IMR-90 (cell line): ENCODE measurements around the gene AP3B1. TPM values are rescaled to one million over a fixed set of nuclear protein-coding genes. Genes with fewer than 3 reads are reported as not detected.

Source experiments
- ATAC-seq: fragments of 200-7000 bp; cut with Tn5 transposase; 2 replicates; pipeline ENCODE4 v1.9.1; 2020; ENCODE audit warnings: low read depth, mild to moderate bottlenecking, moderate library complexity
- BruUV-seq: library from RNA; stranded (reverse); fragments of 400-500 nt; replicated peaks from 2 replicates; lab custom pipeline; 2021; lab: Mats Ljungman, UMichigan
- CTCF ChIA-PET: fragments of 300-600 bp; formaldehyde crosslinking; extraction: SDS; loops from one replicate; lab custom pipeline; 2021; ENCODE audit warnings: antibody characterized with exemption; lab: Yijun Ruan, JAX
- POLR2A ChIA-PET: fragments of 300-600 bp; sonication (Branson Sonifier 250); formaldehyde crosslinking; loops from one replicate; lab custom pipeline; 2022; ENCODE audit warnings: antibody characterized with exemption; ENCODE audit not compliant: unreplicated experiment; lab: Charles Lee
- DNase-seq: peaks from one replicate; pipeline ENCODE4 v3.0.0; 2013
- H2AFZ ChIP-seq: replicated peaks from 2 replicates; pipeline ENCODE3; 2013; ENCODE audit warnings: low read length, mild to moderate bottlenecking; ENCODE audit not compliant: poor library complexity
- H2AK5ac ChIP-seq: 2 replicates; pipeline ENCODE4 v1.6.1; 2013; ENCODE audit warnings: low read depth, low read length, inconsistent platforms
- H2AK9ac ChIP-seq: replicated peaks from 2 replicates; pipeline ENCODE3; 2013; ENCODE audit warnings: mild to moderate bottlenecking, low read depth, low read length, moderate library complexity; ENCODE audit not compliant: poor library complexity
- H2BK120ac ChIP-seq: 2 replicates; pipeline ENCODE4 v1.6.1; 2013; ENCODE audit warnings: low read depth, low read length, inconsistent platforms
- H2BK15ac ChIP-seq: 3 replicates; pipeline ENCODE4 v1.6.1; 2013; ENCODE audit warnings: low read depth, low read length, inconsistent platforms
- H2BK20ac ChIP-seq: 2 replicates; pipeline ENCODE4 v1.6.1; 2013; ENCODE audit warnings: low read depth, mild to moderate bottlenecking, inconsistent platforms, low read length, moderate library complexity
- H2BK5ac ChIP-seq: 2 replicates; pipeline ENCODE4 v1.6.1; 2013; ENCODE audit warnings: mild to moderate bottlenecking, low read depth, low read length, inconsistent platforms; ENCODE audit not compliant: poor library complexity, severe bottlenecking
- H3K14ac ChIP-seq: replicated peaks from 2 replicates; pipeline ENCODE4 v1.6.1; 2013; ENCODE audit warnings: low read depth, low read length, inconsistent platforms
- H3K18ac ChIP-seq: 2 replicates; pipeline ENCODE4 v1.6.1; 2013; ENCODE audit warnings: low read depth, low read length, control low read depth
- H3K23ac ChIP-seq: 2 replicates; pipeline ENCODE4 v1.6.1; 2013; ENCODE audit warnings: low read depth, low read length, inconsistent platforms
- H3K27ac ChIP-seq: 2 replicates; pipeline ENCODE4 v1.5.1; 2013; ENCODE audit warnings: mild to moderate bottlenecking, control low read depth, low read length; ENCODE audit not compliant: insufficient read depth
- H3K27me3 ChIP-seq: 2 replicates; pipeline ENCODE4 v1.6.1; 2013; ENCODE audit warnings: low read length; ENCODE audit not compliant: control insufficient read depth, insufficient read depth
- H3K36me3 ChIP-seq: 2 replicates; pipeline ENCODE4 v1.6.1; 2013; ENCODE audit warnings: low read length, mixed read lengths; ENCODE audit not compliant: control insufficient read depth, insufficient read depth
- H3K4ac ChIP-seq: 2 replicates; pipeline ENCODE4 v1.6.1; 2013; ENCODE audit warnings: low read depth, low read length, inconsistent platforms
- H3K4me1 ChIP-seq: 2 replicates; pipeline ENCODE4 v1.6.1; 2013; ENCODE audit warnings: low read length, mixed read lengths; ENCODE audit not compliant: control insufficient read depth, insufficient read depth
- H3K4me2 ChIP-seq: 2 replicates; pipeline ENCODE4 v1.6.1; 2013; ENCODE audit warnings: low read depth, mild to moderate bottlenecking, control low read depth, low read length, moderate library complexity
- H3K4me3 ChIP-seq: 2 replicates; pipeline ENCODE4 v1.5.1; 2013; ENCODE audit warnings: low read depth, mild to moderate bottlenecking, control low read depth, low read length, moderate library complexity; ENCODE audit not compliant: insufficient read depth
- H3K56ac ChIP-seq: 2 replicates; pipeline ENCODE4 v1.6.1; 2013; ENCODE audit warnings: low read length, inconsistent platforms; ENCODE audit not compliant: insufficient read depth; ENCODE audit errors: extremely low read depth
- H3K79me1 ChIP-seq, 2 experiments: 2 replicates each; pipeline ENCODE4 v1.6.1; 2013; ENCODE audit warnings: low read length in 2 of 2, inconsistent platforms in 1 of 2, low read depth in 1 of 2
- H3K9ac ChIP-seq: 2 replicates; pipeline ENCODE4 v1.6.1; 2013; ENCODE audit warnings: low read depth, low read length, control low read depth
- H3K9me1 ChIP-seq: 2 replicates; pipeline ENCODE4 v1.6.1; 2013; ENCODE audit warnings: low read length, inconsistent platforms; ENCODE audit not compliant: insufficient read depth
- H3K9me3 ChIP-seq: 2 replicates; pipeline ENCODE4 v1.6.1; 2013; ENCODE audit warnings: low read length; ENCODE audit not compliant: control insufficient read depth, insufficient read depth
- H4K20me1 ChIP-seq: 2 replicates; pipeline ENCODE4 v1.6.1; 2013; ENCODE audit warnings: low read length, inconsistent platforms; ENCODE audit not compliant: insufficient read depth
- H4K5ac ChIP-seq: 2 replicates; pipeline ENCODE4 v1.6.1; 2013; ENCODE audit warnings: mild to moderate bottlenecking, low read depth, low read length, control low read depth
- H4K8ac ChIP-seq, 2 experiments: 2 replicates each; pipeline ENCODE4 v1.6.1; 2013; ENCODE audit warnings: low read depth in 2 of 2, low read length in 2 of 2, control low read depth in 1 of 2, inconsistent platforms in 1 of 2
- H4K91ac ChIP-seq: 2 replicates; pipeline ENCODE4 v1.6.1; 2013; ENCODE audit warnings: low read depth, low read length, inconsistent platforms; ENCODE audit not compliant: insufficient read depth
- BHLHE40 ChIP-seq: fragments of 150-350 bp; IDR thresholded peaks from 2 replicates; pipeline ENCODE4 v1.6.1; 2016; ENCODE audit warnings: mild to moderate bottlenecking, low read depth, low read length
- CEBPB ChIP-seq: IDR thresholded peaks from 2 replicates; pipeline ENCODE4 v1.6.1; 2012; ENCODE audit warnings: low read depth, low read length, improper control_type of control experiment
- CHD1 ChIP-seq: IDR thresholded peaks from 2 replicates; pipeline ENCODE4 v1.6.1; 2012; ENCODE audit warnings: low read depth, low read length, improper control_type of control experiment
- FOS ChIP-seq: fragments of 150-350 bp; IDR thresholded peaks from 2 replicates; pipeline ENCODE4 v1.6.1; 2016; ENCODE audit warnings: low read depth, low read length
- MAFK ChIP-seq: IDR thresholded peaks from 2 replicates; pipeline ENCODE4 v1.6.1; 2012; ENCODE audit warnings: low read depth, low read length, improper control_type of control experiment
- MAZ ChIP-seq: IDR thresholded peaks from 2 replicates; pipeline ENCODE4 v1.6.1; 2012; ENCODE audit warnings: low read depth, mild to moderate bottlenecking, low read length, improper control_type of control experiment, moderate library complexity, borderline replicate concordance
- MXI1 ChIP-seq: IDR thresholded peaks from 2 replicates; pipeline ENCODE4 v1.6.1; 2012; ENCODE audit warnings: low read depth, mild to moderate bottlenecking, low read length, moderate library complexity, borderline replicate concordance
- NFE2L2 ChIP-seq: fragments of 150-350 bp; IDR thresholded peaks from 2 replicates; pipeline ENCODE4 v1.6.1; 2016; ENCODE audit warnings: low read depth, mild to moderate bottlenecking, low read length
- POLR2A ChIP-seq: IDR thresholded peaks from 2 replicates; pipeline ENCODE4 v1.6.1; 2012; ENCODE audit warnings: mild to moderate bottlenecking, low read depth, low read length
- RAD21 ChIP-seq: IDR thresholded peaks from 2 replicates; pipeline ENCODE4 v1.6.1; 2012; ENCODE audit warnings: low read length, improper control_type of control experiment
- RCOR1 ChIP-seq: IDR thresholded peaks from 2 replicates; pipeline ENCODE4 v1.6.1; 2012; ENCODE audit warnings: mild to moderate bottlenecking, low read length, improper control_type of control experiment; ENCODE audit not compliant: insufficient replicate concordance
- RFX5 ChIP-seq: IDR thresholded peaks from 2 replicates; pipeline ENCODE4 v1.8.0; 2012; ENCODE audit warnings: low read depth, mild to moderate bottlenecking, low read length, moderate library complexity
- SMC3 ChIP-seq: fragments of 150-350 bp; IDR thresholded peaks from 2 replicates; pipeline ENCODE4 v1.6.1; 2016; ENCODE audit warnings: low read depth, mild to moderate bottlenecking, antibody characterized with exemption, low read length, moderate library complexity
- WGBS, 2 experiments: methylation state at CpG; one replicate each; pipeline versions ENCODE4 v1.1.5 to v1.1.7; 2013; ENCODE audit warnings: missing lambda C conversion rate in 2 of 2; ENCODE audit not compliant: insufficient read length in 1 of 2; ENCODE audit errors: extremely low coverage in 2 of 2; 5-methylcytosine and 5-hydroxymethylcytosine counted together
- dilution Hi-C: fragments of 300-500 bp; cut with HindIII; formaldehyde crosslinking; loops from one replicate; pipeline ENCODE4 v1.14.3; 2018; ENCODE audit warnings: low sequenced_read_pairs; ENCODE audit not compliant: unreplicated experiment
- in situ Hi-C: fragments of 300-500 bp; cut with MboI; formaldehyde crosslinking; loops from 3 replicates; pipeline ENCODE4 v1.14.3; 2019; ENCODE audit warnings: low sequenced_read_pairs, inconsistent platforms, mixed read lengths
- intact Hi-C: fragments of 100-400 bp; cut with micrococcal nuclease; formaldehyde crosslinking; loops from 2 replicates; pipeline ENCODE4 v1.10.0; 2022
- polyA plus RNA-seq, 3 experiments: library from polyadenylated mRNA; depleted of rRNA; stranded (reverse); fragments of >200 nt; gene quantifications; 2 replicates each; pipeline ENCODE4 v1.2.3, GENCODE V29; 2012; ENCODE audit warnings: low replicate concordance in 1 of 3
- total RNA-seq: library from RNA; depleted of rRNA; stranded (reverse); fragments of >200 nt; gene quantifications from 2 replicates; pipeline ENCODE4 v1.2.3, GENCODE V29; 2012
- TF ChIP-seq, protein P1 (sequence below): fragments of 150-350 bp; IDR thresholded peaks from 2 replicates; pipeline ENCODE4 v1.6.1; 2016; ENCODE audit warnings: low read depth, mild to moderate bottlenecking, low read length, moderate library complexity, borderline replicate concordance
- TF ChIP-seq, protein P2 (sequence below): fragments of 150-350 bp; IDR thresholded peaks from 2 replicates; pipeline ENCODE4 v1.6.1; 2017; ENCODE audit warnings: mild to moderate bottlenecking, antibody characterized with exemption, low read length, low read depth
- TF ChIP-seq, protein P3 (sequence below): conservative IDR thresholded peaks from 2 replicates; pipeline ENCODE4 v1.5.1; 2012; ENCODE audit warnings: mild to moderate bottlenecking, low read depth, low read length, improper control_type of control experiment

The AP3B1 gene
- total and polyA plus RNA-seq, 2 of the 4 experiments (the other 2 are of a cell fraction) = 33.1 to 59.0 TPM

DNA sequence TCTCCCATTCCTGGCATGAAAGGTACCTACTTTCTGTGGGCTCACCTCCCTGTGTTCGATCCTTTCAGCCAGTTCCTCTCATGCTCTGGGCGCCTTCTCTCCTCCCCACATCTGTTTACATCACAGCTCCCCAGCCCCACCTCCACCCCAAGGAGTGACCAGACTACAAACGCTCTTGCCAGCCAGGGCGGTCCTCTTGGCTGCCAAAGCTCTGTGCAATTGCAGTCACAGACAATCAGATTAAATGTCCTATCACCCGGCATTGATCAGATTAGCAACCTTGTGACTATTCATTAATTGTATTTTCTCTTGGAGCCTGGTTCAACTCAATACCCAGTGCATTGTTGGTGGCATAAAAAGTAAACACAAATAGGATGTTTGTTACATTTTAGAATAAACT, 307.2 kb downstream of the AP3B1 start:
- H2BK20ac ChIP-seq = no peak overlapping the region
- WGBS, 2 experiments = 60% methylated on average over 1 of the region's 5 CpGs; no CpG with 5 or more reads in 1 of the 2 experiments
- no peaks in the 10 kb centered on the region; a peak in 1 of 4 replicates for H3K79me1 ChIP-seq
- in situ Hi-C loops = no loop called here
- TF ChIP-seq, protein P1, sequence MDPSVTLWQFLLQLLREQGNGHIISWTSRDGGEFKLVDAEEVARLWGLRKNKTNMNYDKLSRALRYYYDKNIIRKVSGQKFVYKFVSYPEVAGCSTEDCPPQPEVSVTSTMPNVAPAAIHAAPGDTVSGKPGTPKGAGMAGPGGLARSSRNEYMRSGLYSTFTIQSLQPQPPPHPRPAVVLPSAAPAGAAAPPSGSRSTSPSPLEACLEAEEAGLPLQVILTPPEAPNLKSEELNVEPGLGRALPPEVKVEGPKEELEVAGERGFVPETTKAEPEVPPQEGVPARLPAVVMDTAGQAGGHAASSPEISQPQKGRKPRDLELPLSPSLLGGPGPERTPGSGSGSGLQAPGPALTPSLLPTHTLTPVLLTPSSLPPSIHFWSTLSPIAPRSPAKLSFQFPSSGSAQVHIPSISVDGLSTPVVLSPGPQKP = no peak
- TF ChIP-seq, protein P2, sequence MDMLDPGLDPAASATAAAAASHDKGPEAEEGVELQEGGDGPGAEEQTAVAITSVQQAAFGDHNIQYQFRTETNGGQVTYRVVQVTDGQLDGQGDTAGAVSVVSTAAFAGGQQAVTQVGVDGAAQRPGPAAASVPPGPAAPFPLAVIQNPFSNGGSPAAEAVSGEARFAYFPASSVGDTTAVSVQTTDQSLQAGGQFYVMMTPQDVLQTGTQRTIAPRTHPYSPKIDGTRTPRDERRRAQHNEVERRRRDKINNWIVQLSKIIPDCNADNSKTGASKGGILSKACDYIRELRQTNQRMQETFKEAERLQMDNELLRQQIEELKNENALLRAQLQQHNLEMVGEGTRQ = no peak
- no peak for TF ChIP-seq RFX5
- TF ChIP-seq RAD21 = no peak
- TF ChIP-seq, protein P3, sequence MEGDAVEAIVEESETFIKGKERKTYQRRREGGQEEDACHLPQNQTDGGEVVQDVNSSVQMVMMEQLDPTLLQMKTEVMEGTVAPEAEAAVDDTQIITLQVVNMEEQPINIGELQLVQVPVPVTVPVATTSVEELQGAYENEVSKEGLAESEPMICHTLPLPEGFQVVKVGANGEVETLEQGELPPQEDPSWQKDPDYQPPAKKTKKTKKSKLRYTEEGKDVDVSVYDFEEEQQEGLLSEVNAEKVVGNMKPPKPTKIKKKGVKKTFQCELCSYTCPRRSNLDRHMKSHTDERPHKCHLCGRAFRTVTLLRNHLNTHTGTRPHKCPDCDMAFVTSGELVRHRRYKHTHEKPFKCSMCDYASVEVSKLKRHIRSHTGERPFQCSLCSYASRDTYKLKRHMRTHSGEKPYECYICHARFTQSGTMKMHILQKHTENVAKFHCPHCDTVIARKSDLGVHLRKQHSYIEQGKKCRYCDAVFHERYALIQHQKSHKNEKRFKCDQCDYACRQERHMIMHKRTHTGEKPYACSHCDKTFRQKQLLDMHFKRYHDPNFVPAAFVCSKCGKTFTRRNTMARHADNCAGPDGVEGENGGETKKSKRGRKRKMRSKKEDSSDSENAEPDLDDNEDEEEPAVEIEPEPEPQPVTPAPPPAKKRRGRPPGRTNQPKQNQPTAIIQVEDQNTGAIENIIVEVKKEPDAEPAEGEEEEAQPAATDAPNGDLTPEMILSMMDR = no peak
- no peak for TF ChIP-seq NFE2L2
- TF ChIP-seq MAZ = no peak
- no peak for TF ChIP-seq SMC3
- TF ChIP-seq FOS = no peak
- TF ChIP-seq MXI1 = no peak
- TF ChIP-seq MAFK = no peak
- TF ChIP-seq POLR2A = no peak
- TF ChIP-seq BHLHE40 = no peak
- TF ChIP-seq CEBPB = no peak
- TF ChIP-seq CHD1 = no peak
- TF ChIP-seq RCOR1 = no peak
- 0 out of 2 replicates have a peak, but pooled peaks cover 3% of the 10 kb centered on the region for H3K9me1 ChIP-seq
- no peak overlapping the region for H2BK15ac ChIP-seq
- H3K9ac ChIP-seq = no peak overlapping the region
- no peak overlapping the region for H2AFZ ChIP-seq
- no peak overlapping the region for H3K56ac ChIP-seq
- no peak overlapping the region for H3K23ac ChIP-seq
- POLR2A ChIA-PET = no interaction called here
- no peak overlapping the region for H2BK5ac ChIP-seq
- BruUV-seq = no TSS peak
- no peak overlapping the region for H2BK120ac ChIP-seq
- H3K18ac ChIP-seq = no peak overlapping the region
- H4K91ac ChIP-seq = no peak overlapping the region
- DNase-seq = no peak
- no peak overlapping the region for H3K27ac ChIP-seq
- no peak overlapping the region for H2AK5ac ChIP-seq
- H3K4me3 ChIP-seq = no peak overlapping the region
- H3K4me2 ChIP-seq = no peak overlapping the region
- H3K4me1 ChIP-seq = no peaks in the 10 kb centered on the region; the same call in 1 of the 2 replicates
- intact Hi-C loops = no loop called here
- no peaks in the 10 kb centered on the region for H4K20me1 ChIP-seq
- no peak overlapping the region for H2AK9ac ChIP-seq
- ATAC-seq = no peak
- H4K5ac ChIP-seq = no peak overlapping the region
- H3K27me3 ChIP-seq = no peaks in the 10 kb centered on the region
- H3K14ac ChIP-seq = no peak overlapping the region
- no peak overlapping the region for H4K8ac ChIP-seq
- H3K36me3 ChIP-seq = no peaks in the 10 kb centered on the region; the same call in 1 of the 2 replicates
- dilution Hi-C loops = no loop called here
- no peaks in the 10 kb centered on the region for H3K9me3 ChIP-seq
- H3K4ac ChIP-seq = no peak overlapping the region
- CTCF ChIA-PET = no interaction called here
